ENCODE results near the gene BPGM. TPM values are rescaled to one million over a fixed set of nuclear protein-coding genes. Genes with fewer than 3 reads are reported as not detected.

BPGM gene
- total RNA-seq, 1 experiment from 2014 or later = 18.5 TPM

DNA sequence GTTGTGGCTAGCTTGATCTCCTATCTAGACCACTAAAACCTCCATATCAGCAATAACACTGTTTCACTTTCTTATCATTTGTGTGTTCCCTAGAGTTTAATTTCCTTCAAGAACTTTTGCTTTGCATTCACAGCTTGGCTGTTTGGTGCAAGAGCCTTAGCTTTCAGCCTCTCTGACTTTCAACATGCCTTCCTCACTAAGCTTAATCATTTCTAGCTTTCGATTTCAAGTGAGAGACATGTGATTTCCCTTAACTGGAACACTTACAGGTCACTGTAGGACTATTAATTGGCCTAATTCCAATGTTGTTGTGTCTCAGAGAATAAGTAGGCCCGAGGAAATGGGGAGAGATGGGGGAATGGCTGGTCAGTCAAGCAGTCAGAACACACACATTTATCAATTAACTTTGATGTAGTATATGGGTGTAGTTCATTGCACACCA is 10.6 kb upstream of the BPGM start:
- no peak for DNase-seq
- peaks cover 8% of the 10 kb centered on the region for H3K4me1 ChIP-seq (replicated peaks; ENCODE audit: insufficient read depth)
- H4K20me1 ChIP-seq (ENCODE audit: insufficient read depth) = no peaks in the 10 kb centered on the region
- H3F3A ChIP-seq (ENCODE audit: insufficient read depth, low read depth) = peaks cover 6% of the 10 kb centered on the region; the same call in 1 of the 2 replicates
- H3K4me3 ChIP-seq = no peak overlapping the region
- POLR2A ChIA-PET (ENCODE audit: unreplicated experiment) = no interaction called here
- H3K9me3 ChIP-seq (ENCODE audit: insufficient read depth, low read depth) = no peaks in the 10 kb centered on the region
- no peaks in the 10 kb centered on the region for H3K27me3 ChIP-seq (ENCODE audit: insufficient read depth, low read depth)
- no peak overlapping the region for H3K27ac ChIP-seq
- H3K9me2 ChIP-seq (ENCODE audit: insufficient read depth) = no peaks in the 10 kb centered on the region
- CTCF ChIA-PET = no interaction called here
- intact Hi-C loops (cut with micrococcal nuclease; ENCODE audit: unreplicated experiment) = no loop called here
- TF ChIP-seq, protein P1, sequence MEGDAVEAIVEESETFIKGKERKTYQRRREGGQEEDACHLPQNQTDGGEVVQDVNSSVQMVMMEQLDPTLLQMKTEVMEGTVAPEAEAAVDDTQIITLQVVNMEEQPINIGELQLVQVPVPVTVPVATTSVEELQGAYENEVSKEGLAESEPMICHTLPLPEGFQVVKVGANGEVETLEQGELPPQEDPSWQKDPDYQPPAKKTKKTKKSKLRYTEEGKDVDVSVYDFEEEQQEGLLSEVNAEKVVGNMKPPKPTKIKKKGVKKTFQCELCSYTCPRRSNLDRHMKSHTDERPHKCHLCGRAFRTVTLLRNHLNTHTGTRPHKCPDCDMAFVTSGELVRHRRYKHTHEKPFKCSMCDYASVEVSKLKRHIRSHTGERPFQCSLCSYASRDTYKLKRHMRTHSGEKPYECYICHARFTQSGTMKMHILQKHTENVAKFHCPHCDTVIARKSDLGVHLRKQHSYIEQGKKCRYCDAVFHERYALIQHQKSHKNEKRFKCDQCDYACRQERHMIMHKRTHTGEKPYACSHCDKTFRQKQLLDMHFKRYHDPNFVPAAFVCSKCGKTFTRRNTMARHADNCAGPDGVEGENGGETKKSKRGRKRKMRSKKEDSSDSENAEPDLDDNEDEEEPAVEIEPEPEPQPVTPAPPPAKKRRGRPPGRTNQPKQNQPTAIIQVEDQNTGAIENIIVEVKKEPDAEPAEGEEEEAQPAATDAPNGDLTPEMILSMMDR (conservative IDR thresholded peaks at IDR 0.05) = no peak
- TF ChIP-seq EZH2 (IDR thresholded peaks at IDR 0.05; ENCODE audit: low read depth) = no peak
- no peaks in the 10 kb centered on the region for H3K36me3 ChIP-seq (ENCODE audit: low read depth)
- BruUV-seq (replicated peaks) = no TSS peak
- no peak overlapping the region for H3K4me2 ChIP-seq
- no peak overlapping the region for H2AFZ ChIP-seq
- H3K79me2 ChIP-seq (ENCODE audit: low read depth) = no peaks in the 10 kb centered on the region

DNA sequence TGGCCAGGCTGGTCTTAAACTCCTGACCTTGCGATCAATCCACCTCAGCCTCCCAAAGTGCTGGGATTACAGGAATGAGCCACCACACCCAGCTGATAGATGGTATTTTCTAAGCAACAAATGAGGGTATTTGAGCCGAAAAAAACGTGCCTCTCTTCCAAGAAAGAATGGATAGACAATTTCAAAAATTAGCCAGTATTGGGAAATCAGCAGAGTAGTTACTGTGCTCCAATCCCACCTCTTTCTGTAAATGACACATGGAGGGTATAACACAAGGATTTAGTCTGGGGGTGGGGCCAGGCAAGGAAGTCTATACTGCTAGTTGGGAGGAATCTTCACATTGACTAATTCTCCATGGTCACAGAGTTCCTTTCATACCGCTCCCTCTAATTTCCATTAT is 9.2 kb upstream of the BPGM start:
- POLR2A ChIA-PET (ENCODE audit: unreplicated experiment) = no interaction called here
- Histone ChIP-seq H3F3A (ENCODE audit: insufficient read depth, low read depth) (peaks cover 6% of the 10 kb centered on the region; the same call in 1 of the 2 replicates), H3K27me3 (ENCODE audit: insufficient read depth, low read depth) (no peaks in the 10 kb centered on the region), H3K4me1 (replicated peaks; ENCODE audit: insufficient read depth) (peaks cover 16% of the 10 kb centered on the region), H3K36me3 (ENCODE audit: low read depth) (no peaks in the 10 kb centered on the region), H3K9me2 (ENCODE audit: insufficient read depth) (no peaks in the 10 kb centered on the region), H3K4me3 (no peak overlapping the region), H3K4me2 (no peak overlapping the region), H3K27ac (no peak overlapping the region), H3K9me3 (ENCODE audit: insufficient read depth, low read depth) (no peaks in the 10 kb centered on the region), H2AFZ (no peak overlapping the region), H3K79me2 (ENCODE audit: low read depth) (no peaks in the 10 kb centered on the region), H4K20me1 (ENCODE audit: insufficient read depth) (no peaks in the 10 kb centered on the region)
- BruUV-seq (replicated peaks) = no TSS peak
- DNase-seq = no peak
- CTCF ChIA-PET = no interaction called here
- intact Hi-C loops (cut with micrococcal nuclease; ENCODE audit: unreplicated experiment) = no loop called here
- TF ChIP-seq, protein P1 (conservative IDR thresholded peaks at IDR 0.05) = no peak
- TF ChIP-seq EZH2 (IDR thresholded peaks at IDR 0.05; ENCODE audit: low read depth) = no peak

DNA sequence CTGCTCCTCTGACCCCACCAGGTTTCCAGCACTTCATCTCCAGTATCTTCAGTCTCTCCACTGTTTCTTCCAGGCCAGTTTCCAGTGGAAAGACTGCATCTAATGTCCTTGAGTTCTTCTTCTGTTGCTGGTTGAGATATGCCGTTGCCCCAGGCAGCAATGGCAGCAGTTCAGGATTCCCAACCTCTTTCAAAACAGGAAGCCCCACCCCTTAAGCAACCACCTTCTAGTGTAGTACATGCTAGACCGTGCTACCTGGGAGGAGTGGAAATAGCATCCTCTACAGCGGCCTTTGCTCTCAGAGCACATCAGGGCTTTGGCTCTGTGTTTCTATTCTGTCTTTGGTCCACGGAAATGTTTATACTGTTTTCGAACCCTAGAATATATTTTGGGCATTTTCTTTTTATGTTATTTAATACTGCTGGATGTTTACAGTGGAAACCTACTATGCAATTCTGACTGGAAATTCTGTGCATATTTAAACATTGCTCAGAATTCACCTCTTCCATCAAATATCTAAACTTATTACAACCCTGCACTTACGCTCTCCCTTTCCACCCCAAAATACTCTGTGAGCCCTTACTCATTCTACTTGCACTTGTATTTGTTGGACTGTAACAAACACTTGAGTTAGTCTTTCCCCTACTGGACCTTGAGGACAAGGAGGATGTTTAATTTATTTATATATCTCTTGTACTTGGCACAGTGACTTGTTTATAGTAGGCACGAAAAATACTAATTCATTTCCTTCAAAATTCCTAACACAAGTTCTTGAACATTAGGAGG is 8.5 kb upstream of the BPGM start:
- BruUV-seq (replicated peaks) = no TSS peak
- CTCF ChIA-PET = no interaction called here

More for the DNA sequence above, 8.5 kb upstream of the BPGM start:
- no peak overlapping the region for H2AFZ ChIP-seq
- no peaks in the 10 kb centered on the region for H3K9me3 ChIP-seq (ENCODE audit: insufficient read depth, low read depth)
- H3K9me2 ChIP-seq (ENCODE audit: insufficient read depth) = no peaks in the 10 kb centered on the region
- no peak overlapping the region for H3K27ac ChIP-seq
- no peaks in the 10 kb centered on the region for H3K79me2 ChIP-seq (ENCODE audit: low read depth)
- no peaks in the 10 kb centered on the region for H4K20me1 ChIP-seq (ENCODE audit: insufficient read depth)
- DNase-seq = peak; percentile 42 to 55
- TF ChIP-seq, protein P1 (conservative IDR thresholded peaks at IDR 0.05) = no peak
- no peak for TF ChIP-seq EZH2 (IDR thresholded peaks at IDR 0.05; ENCODE audit: low read depth)
- no peaks in the 10 kb centered on the region for H3K27me3 ChIP-seq (ENCODE audit: insufficient read depth, low read depth)
- intact Hi-C loops (cut with micrococcal nuclease; ENCODE audit: unreplicated experiment) = no loop called here
- H3K36me3 ChIP-seq (ENCODE audit: low read depth) = no peaks in the 10 kb centered on the region
- no peak overlapping the region for H3K4me3 ChIP-seq
- POLR2A ChIA-PET (ENCODE audit: unreplicated experiment) = no interaction called here
- H3K4me2 ChIP-seq = no peak overlapping the region
- H3K4me1 ChIP-seq (replicated peaks; ENCODE audit: insufficient read depth) = peaks cover 16% of the 10 kb centered on the region
- peaks cover 6% of the 10 kb centered on the region; the same call in 1 of the 2 replicates for H3F3A ChIP-seq (ENCODE audit: insufficient read depth, low read depth)

Measured in PC-9 (cell line).